Testis (tissue), 2 donors: ENCODE measurements around the gene SUV39H1.
A peak's percentile ranks its signal among the peaks of the same experiment; 100 is the strongest.

Experiments used
- POLR2A ChIP-seq: fragments of 450-650 bp; IDR thresholded peaks from one replicate; pipeline ENCODE4 v1.6.1; 2017; ENCODE audit warnings: antibody characterized with exemption, mild to moderate bottlenecking, moderate library complexity
- TF ChIP-seq, protein P1 (sequence below), 3 experiments: fragments of 450-650 bp in 2 of 3; fragments of 200-600 bp in 1 of 3; sonication (generic) in 1 of 3; IDR thresholded peaks; one replicate each; pipeline ENCODE4 v1.5.1; 2016 to 2019; ENCODE audit warnings: antibody characterized with exemption in 3 of 3, mild to moderate bottlenecking in 2 of 3, moderate library complexity in 1 of 3

DNA sequence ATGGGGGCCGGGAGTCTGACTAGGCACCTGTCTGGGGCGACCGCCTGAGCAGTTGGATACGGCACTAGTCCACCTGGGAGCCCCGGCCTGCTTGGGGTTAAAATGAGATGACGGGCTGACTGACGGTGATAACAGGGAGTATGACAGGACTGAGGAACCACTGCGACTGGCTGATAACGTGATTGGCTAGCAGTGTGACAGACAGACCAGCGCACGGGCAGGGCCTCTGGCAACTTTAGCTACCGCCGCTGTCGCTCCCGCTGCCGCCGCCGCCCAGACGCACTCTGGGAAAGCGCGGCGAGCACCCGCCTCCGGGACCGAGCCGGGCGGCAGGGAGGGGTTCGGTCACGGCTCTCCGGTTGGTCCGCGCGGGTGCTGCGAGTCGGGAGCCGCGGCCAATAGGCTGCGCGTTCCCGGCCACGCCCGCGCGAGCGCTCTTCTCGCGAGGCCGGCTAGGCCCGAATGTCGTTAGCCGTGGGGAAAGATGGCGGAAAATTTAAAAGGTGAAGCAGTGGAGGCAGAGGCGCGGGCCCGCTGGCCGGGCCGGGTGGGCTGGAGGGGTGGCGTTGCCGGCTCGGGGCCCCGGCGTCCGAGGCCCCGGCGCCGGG is at the start of gene SUV39H1:
- TF ChIP-seq, protein P1, sequence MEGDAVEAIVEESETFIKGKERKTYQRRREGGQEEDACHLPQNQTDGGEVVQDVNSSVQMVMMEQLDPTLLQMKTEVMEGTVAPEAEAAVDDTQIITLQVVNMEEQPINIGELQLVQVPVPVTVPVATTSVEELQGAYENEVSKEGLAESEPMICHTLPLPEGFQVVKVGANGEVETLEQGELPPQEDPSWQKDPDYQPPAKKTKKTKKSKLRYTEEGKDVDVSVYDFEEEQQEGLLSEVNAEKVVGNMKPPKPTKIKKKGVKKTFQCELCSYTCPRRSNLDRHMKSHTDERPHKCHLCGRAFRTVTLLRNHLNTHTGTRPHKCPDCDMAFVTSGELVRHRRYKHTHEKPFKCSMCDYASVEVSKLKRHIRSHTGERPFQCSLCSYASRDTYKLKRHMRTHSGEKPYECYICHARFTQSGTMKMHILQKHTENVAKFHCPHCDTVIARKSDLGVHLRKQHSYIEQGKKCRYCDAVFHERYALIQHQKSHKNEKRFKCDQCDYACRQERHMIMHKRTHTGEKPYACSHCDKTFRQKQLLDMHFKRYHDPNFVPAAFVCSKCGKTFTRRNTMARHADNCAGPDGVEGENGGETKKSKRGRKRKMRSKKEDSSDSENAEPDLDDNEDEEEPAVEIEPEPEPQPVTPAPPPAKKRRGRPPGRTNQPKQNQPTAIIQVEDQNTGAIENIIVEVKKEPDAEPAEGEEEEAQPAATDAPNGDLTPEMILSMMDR (IDR thresholded peaks at IDR 0.05): no peak
- peak; percentile 55 for TF ChIP-seq POLR2A
